Fibroblast of the aortic adventitia (primary cell): Measurements from ENCODE around the gene C10orf105. TPM values are rescaled to one million over a fixed set of nuclear protein-coding genes. Genes with fewer than 3 reads are reported as not detected.

ENCODE experiments used
- DNase-seq: peaks from one replicate; pipeline ENCODE4 v3.0.0-alpha.2; 2010; ENCODE audit warnings: low read depth
- H3K4me3 ChIP-seq: 2 replicates; pipeline ENCODE4 v1.5.1; 2011; ENCODE audit warnings: low read depth, mild to moderate bottlenecking, control low read depth, low read length, moderate library complexity
- CTCF ChIP-seq: IDR thresholded peaks from 2 replicates; pipeline ENCODE4 v1.5.1; 2011; ENCODE audit warnings: mild to moderate bottlenecking, low read length, control low read depth, inconsistent platforms; ENCODE audit not compliant: insufficient read depth
- total RNA-seq: library from RNA; depleted of rRNA; stranded (reverse); fragments of >200 nt; gene quantifications from 2 replicates; pipeline ENCODE4 v1.2.3, GENCODE V29; 2012; ENCODE audit warnings: low replicate concordance

The C10orf105 gene
- total RNA-seq, 1 donor: under 0.01 TPM

- TF ChIP-seq CTCF: no peak
- DNase-seq: no peak
- no peak overlapping the region for H3K4me3 ChIP-seq
These were observed 3.2 kb downstream of the C10orf105 start for GRCh38 chr10:71716426-71716825.

GRCh38 chr10:71715860-71716259, 3.7 kb downstream of the C10orf105 start:
- TF ChIP-seq CTCF: no peak
- no peak overlapping the region for H3K4me3 ChIP-seq
- DNase-seq: no peak

GRCh38 chr10:71715026-71715425, 4.6 kb downstream of the C10orf105 start:
- DNase-seq: no peak
- TF ChIP-seq CTCF: no peak
- no peak overlapping the region for H3K4me3 ChIP-seq

GRCh38 chr10:71714592-71714991, 5.0 kb downstream of the C10orf105 start:
- TF ChIP-seq CTCF: no peak
- no peak overlapping the region for H3K4me3 ChIP-seq
- no peak for DNase-seq

GRCh38 chr10:71714031-71714410, 5.6 kb downstream of the C10orf105 start:
- no peak for TF ChIP-seq CTCF
- DNase-seq: no peak
- H3K4me3 ChIP-seq: peak overlapping the region; percentile 14

GRCh38 chr10:71713135-71714030, 6.2 kb downstream of the C10orf105 start:
- peak; percentile 46 for TF ChIP-seq CTCF
- peak; percentile 95 for DNase-seq
- no peak overlapping the region for H3K4me3 ChIP-seq

GRCh38 chr10:71712572-71713134, 6.9 kb downstream of the C10orf105 start:
- DNase-seq: no peak

More at GRCh38 chr10:71712572-71713134, 6.9 kb downstream of the C10orf105 start:
- no peak for TF ChIP-seq CTCF
- H3K4me3 ChIP-seq: no peak overlapping the region
